ENCODE results near the gene EXOC3L1. TPM values are rescaled to one million over a fixed set of nuclear protein-coding genes. Genes with fewer than 3 reads are reported as not detected.
A peak's percentile ranks its signal among the peaks of the same experiment; 100 is the strongest.

Gene EXOC3L1
- total and polyA plus RNA-seq, 12 donors, result 1.8 to 8.8 (median 3.2) TPM

DNA sequence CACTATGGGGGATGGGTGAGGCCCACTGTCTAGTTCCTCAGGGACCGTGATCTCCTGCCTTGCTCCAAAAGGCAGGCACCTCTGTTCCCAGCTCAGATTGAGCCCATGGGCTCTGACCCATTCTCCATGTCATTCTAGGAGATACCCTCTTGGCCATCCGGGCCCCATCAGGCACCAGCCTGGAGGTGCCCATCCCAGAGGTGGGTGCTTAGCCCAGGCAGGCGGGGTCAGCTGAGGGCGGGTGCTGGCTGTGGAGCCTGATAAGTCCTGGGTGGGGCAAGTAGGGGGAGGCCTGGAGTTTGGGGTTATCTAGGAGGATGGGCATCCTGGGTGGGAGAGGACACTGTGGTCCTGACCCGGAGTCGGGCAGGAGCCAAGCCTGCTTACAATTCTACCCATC, 4.3 kb upstream of the EXOC3L1 start:
- no peak overlapping the region for H3K4me3 ChIP-seq
- H3K36me3 ChIP-seq, result peaks cover 3 to 63% (median 44%) of the 10 kb centered on the region in 9 donors
- no peak overlapping the region for H3K27ac ChIP-seq
- H3K27me3 ChIP-seq, result no peaks in the 10 kb centered on the region
- TF ChIP-seq, protein P1, sequence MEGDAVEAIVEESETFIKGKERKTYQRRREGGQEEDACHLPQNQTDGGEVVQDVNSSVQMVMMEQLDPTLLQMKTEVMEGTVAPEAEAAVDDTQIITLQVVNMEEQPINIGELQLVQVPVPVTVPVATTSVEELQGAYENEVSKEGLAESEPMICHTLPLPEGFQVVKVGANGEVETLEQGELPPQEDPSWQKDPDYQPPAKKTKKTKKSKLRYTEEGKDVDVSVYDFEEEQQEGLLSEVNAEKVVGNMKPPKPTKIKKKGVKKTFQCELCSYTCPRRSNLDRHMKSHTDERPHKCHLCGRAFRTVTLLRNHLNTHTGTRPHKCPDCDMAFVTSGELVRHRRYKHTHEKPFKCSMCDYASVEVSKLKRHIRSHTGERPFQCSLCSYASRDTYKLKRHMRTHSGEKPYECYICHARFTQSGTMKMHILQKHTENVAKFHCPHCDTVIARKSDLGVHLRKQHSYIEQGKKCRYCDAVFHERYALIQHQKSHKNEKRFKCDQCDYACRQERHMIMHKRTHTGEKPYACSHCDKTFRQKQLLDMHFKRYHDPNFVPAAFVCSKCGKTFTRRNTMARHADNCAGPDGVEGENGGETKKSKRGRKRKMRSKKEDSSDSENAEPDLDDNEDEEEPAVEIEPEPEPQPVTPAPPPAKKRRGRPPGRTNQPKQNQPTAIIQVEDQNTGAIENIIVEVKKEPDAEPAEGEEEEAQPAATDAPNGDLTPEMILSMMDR (IDR thresholded peaks at IDR 0.05), result no peak
- no peak for DNase-seq
- no peaks in the 10 kb centered on the region for H3K9me3 ChIP-seq
- intact Hi-C loops (cut with DNase I), result loop anchor here in 3 of 10 donors (5.0 kb wide), 2 partner anchors 33 to 53 kb away; partner anchors contain the start of genes TMEM208 (in 2 of the 3), FHOD1 (in 1 of the 3) and SLC9A5 (in 1 of the 3)
- 95 to 96% methylated on average over 6 of the region's 6 CpGs for WGBS, 2 donors
- H3K4me1 ChIP-seq, result peaks cover 18 to 69% (median 40%) of the 10 kb centered on the region in 9 donors
- ATAC-seq, result no peak

DNA sequence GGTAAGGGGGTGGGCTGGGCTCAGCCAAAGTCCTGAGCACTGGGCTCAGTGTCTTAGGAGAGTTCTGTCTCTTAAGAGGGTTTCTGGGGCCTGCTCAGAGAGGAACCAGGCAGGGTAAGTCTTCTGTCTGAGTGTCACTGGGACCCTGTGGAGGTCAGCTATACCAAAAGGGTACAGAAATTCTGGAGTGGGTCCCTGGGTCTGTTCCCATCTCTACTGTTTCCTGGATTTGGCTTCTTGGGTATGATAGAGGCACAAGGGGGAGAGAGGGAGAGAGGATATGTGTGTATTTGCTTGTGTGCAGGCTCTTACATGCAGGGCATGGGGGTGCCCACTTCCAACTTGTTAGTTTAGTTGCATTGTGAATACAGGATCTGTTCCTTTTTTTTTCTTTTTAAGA, 3.6 kb upstream of the EXOC3L1 start:
- Histone ChIP-seq H3K36me3 (peaks cover 3 to 56% (median 44%) of the 10 kb centered on the region in 9 donors), H3K4me3 (peak overlapping the region in 8 of 10 donors; percentile 78 to 100 (median 88)), H3K27ac (peak overlapping the region in 4 of 10 donors; percentile 86 to 94 (median 90)), H3K4me1 (peaks cover 18 to 66% (median 34%) of the 10 kb centered on the region in 9 donors), H3K9me3 (no peaks in the 10 kb centered on the region), H3K27me3 (no peaks in the 10 kb centered on the region)
- no peak for DNase-seq
- TF ChIP-seq, protein P1 (IDR thresholded peaks at IDR 0.05), result no peak
- intact Hi-C loops (cut with DNase I), result loop anchor here in 3 of 10 donors (5.0 kb wide), 2 partner anchors 34 to 54 kb away; partner anchors contain the start of genes TMEM208 (in 2 of the 3), FHOD1 (in 1 of the 3) and SLC9A5 (in 1 of the 3)
- ATAC-seq, result no peak

DNA sequence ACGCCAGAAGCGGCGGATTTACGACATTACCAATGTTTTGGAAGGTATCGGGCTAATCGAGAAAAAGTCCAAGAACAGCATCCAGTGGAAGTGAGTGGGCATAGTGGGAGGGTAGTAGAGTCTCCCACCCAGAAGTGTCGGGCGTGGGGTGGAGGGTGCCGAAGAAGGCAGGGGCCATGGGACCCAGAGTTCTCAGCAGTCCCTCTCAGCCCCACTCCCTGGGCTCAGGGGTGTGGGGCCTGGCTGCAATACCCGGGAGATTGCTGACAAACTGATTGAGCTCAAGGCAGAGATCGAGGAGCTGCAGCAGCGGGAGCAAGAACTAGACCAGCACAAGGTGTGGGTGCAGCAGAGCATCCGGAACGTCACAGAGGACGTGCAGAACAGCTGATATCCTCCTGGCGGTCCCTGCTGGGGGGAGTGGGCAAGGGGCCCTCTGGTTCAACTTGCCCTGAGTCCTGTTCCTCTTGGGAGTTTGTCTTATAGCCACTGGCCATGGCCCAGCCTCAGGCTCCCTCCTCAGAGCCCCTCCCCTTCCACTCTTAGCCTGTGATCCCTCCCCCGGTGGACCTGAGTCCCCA, 2.9 kb upstream of the EXOC3L1 start:
- ATAC-seq (no peak), DNase-seq (no peak)
- peaks cover 18 to 59% (median 33%) of the 10 kb centered on the region in 9 donors for H3K4me1 ChIP-seq
- intact Hi-C loops (cut with DNase I), result loop anchor here in 3 of 10 donors (5.0 kb wide), 2 partner anchors 34 to 54 kb away; partner anchors contain the start of genes TMEM208 (in 2 of the 3), FHOD1 (in 1 of the 3) and SLC9A5 (in 1 of the 3)
- TF ChIP-seq, protein P1 (IDR thresholded peaks at IDR 0.05), result no peak
- peaks cover 3 to 49% (median 41%) of the 10 kb centered on the region in 9 donors for H3K36me3 ChIP-seq
- H3K9me3 ChIP-seq, result no peaks in the 10 kb centered on the region
- WGBS, 2 donors, result 28 to 31% methylated on average over 17 of the region's 17 CpGs
- peak overlapping the region; percentile 78 to 100 (median 90) for H3K4me3 ChIP-seq
- H3K27ac ChIP-seq, result peak overlapping the region in 9 of 10 donors; percentile 81 to 94 (median 86)
- H3K27me3 ChIP-seq, result no peaks in the 10 kb centered on the region

DNA sequence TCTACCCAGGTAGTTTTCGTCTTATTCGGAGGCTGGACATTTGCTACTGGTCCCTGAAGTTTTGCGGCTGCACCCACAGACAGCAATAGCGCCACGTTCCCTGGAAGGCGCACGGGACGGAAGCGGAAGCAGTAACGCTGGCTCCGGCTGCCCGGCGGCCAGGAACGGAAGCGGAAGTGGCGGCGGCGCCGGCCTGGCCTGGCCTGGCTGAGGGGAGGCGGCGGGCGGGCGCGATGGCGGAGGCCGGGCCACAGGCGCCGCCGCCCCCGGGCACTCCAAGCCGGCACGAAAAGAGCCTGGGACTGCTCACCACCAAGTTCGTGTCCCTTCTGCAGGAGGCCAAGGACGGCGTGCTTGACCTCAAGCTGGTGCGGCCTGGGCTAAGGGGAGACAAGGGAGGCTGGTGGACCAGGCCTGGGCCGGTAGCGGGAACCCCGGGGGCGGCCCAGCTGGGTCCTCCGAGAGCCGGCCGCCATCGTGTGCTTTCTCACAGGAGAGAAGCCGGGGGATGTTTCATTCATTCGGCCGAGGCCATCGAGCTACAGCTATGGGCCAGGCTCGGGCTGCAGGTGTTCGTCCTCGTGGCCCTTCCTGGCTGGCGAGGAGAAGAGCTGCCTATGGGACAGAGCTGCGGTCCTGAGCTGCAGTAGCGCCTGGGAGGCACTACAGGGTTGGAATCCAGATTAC, 2.2 kb upstream of the EXOC3L1 start, which contains the start of gene E2F4:
E2F4 (plus strand) TSS at position 161 of the 687 bp plus-strand sequence; CDS start at position 234, 73 bp downstream.
- intact Hi-C loops (cut with DNase I), result loop anchor here in 4 of 10 donors (2.0 to 5.0 kb wide), 3 partner anchors 35 to 55 kb away; partner anchors contain the start of genes TMEM208 (in 3 of the 4), FHOD1 (in 1 of the 4) and SLC9A5 (in 1 of the 4)
- peak; percentile 88 to 97 (median 94) for ATAC-seq
- H3K4me1 ChIP-seq, result peaks cover 18 to 52% (median 33%) of the 10 kb centered on the region in 9 donors
- H3K27me3 ChIP-seq, result no peaks in the 10 kb centered on the region
- TF ChIP-seq, protein P1 (IDR thresholded peaks at IDR 0.05), result peak in 1 of 9 donors; percentile 8
- 0 to 1% methylated on average over 54 of the region's 54 CpGs for WGBS, 2 donors
- H3K4me3 ChIP-seq, result peak within 1 kb of the TSS; percentile 78 to 100 (median 90)
- H3K36me3 ChIP-seq, result peaks cover 3 to 42% (median 34%) of the 10 kb centered on the region in 9 donors
- H3K9me3 ChIP-seq, result no peaks in the 10 kb centered on the region
- H3K27ac ChIP-seq, result peak within 1 kb of the TSS; percentile 13 to 94 (median 86)
- DNase-seq, result peak; percentile 92

All from heart right ventricle (tissue), 16 donors.